Neural crest cell (in vitro differentiated cells): ENCODE data around the gene GDPD4. TPM values are rescaled to one million over a fixed set of nuclear protein-coding genes. Genes with fewer than 3 reads are reported as not detected.

Source experiments
- DNase-seq: peaks from one replicate; pipeline ENCODE4 v3.0.0; 2021; ENCODE audit warnings: low read depth, mixed read lengths, low spot score
- H3K27ac Mint-ChIP-seq: one replicate; pipeline ENCODE4 v1.8.0; 2021; ENCODE audit warnings: mild to moderate bottlenecking, mixed read lengths; ENCODE audit not compliant: unreplicated experiment
- H3K27me3 Mint-ChIP-seq: 2 replicates; pipeline ENCODE4 v1.8.0; 2021; ENCODE audit warnings: low read depth, mild to moderate bottlenecking, mixed read lengths
- H3K36me3 Mint-ChIP-seq: 2 replicates; pipeline ENCODE4 v1.8.0; 2021; ENCODE audit warnings: low read depth, mild to moderate bottlenecking, mixed read lengths
- H3K4me1 Mint-ChIP-seq: 2 replicates; pipeline ENCODE4 v1.8.0; 2021; ENCODE audit warnings: mixed read lengths
- H3K4me3 Mint-ChIP-seq: one replicate; pipeline ENCODE4 v1.8.0; 2021; ENCODE audit warnings: mild to moderate bottlenecking, mixed read lengths
- H3K9me3 Mint-ChIP-seq: 2 replicates; pipeline ENCODE4 v1.8.0; 2021; ENCODE audit warnings: mixed read lengths
- total RNA-seq: library from RNA; stranded (reverse); gene quantifications from 2 replicates; pipeline ENCODE4 v1.2.1, GENCODE V29; 2021
- TF ChIP-seq, protein P1 (sequence below): fragments of 200-600 bp; sonication (generic); conservative IDR thresholded peaks from 2 replicates; pipeline ENCODE4 v1.5.0; 2021; ENCODE audit warnings: antibody characterized with exemption, mild to moderate bottlenecking

GDPD4 gene
- total RNA-seq, 1 donor from 2014 or later, result not detected

GRCh38 chr11:77287136-77287535, 14.3 kb downstream of the GDPD4 start:
- Mint-ChIP-seq H3K36me3 (no peaks in the 10 kb centered on the region), H3K27me3 (no peaks in the 10 kb centered on the region), H3K4me3 (no peak overlapping the region), H3K9me3 (peaks cover 2% of the 10 kb centered on the region), H3K27ac (no peak overlapping the region), H3K4me1 (no peaks in the 10 kb centered on the region)
- DNase-seq, result no peak
- TF ChIP-seq, protein P1, sequence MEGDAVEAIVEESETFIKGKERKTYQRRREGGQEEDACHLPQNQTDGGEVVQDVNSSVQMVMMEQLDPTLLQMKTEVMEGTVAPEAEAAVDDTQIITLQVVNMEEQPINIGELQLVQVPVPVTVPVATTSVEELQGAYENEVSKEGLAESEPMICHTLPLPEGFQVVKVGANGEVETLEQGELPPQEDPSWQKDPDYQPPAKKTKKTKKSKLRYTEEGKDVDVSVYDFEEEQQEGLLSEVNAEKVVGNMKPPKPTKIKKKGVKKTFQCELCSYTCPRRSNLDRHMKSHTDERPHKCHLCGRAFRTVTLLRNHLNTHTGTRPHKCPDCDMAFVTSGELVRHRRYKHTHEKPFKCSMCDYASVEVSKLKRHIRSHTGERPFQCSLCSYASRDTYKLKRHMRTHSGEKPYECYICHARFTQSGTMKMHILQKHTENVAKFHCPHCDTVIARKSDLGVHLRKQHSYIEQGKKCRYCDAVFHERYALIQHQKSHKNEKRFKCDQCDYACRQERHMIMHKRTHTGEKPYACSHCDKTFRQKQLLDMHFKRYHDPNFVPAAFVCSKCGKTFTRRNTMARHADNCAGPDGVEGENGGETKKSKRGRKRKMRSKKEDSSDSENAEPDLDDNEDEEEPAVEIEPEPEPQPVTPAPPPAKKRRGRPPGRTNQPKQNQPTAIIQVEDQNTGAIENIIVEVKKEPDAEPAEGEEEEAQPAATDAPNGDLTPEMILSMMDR, result no peak

- no peak overlapping the region for H3K27ac Mint-ChIP-seq
- H3K36me3 Mint-ChIP-seq, result no peaks in the 10 kb centered on the region
- DNase-seq, result no peak
- no peaks in the 10 kb centered on the region for H3K4me1 Mint-ChIP-seq
- H3K27me3 Mint-ChIP-seq, result no peaks in the 10 kb centered on the region
- TF ChIP-seq, protein P1, result no peak
- H3K4me3 Mint-ChIP-seq, result no peak overlapping the region
- H3K9me3 Mint-ChIP-seq, result no peaks in the 10 kb centered on the region
These were observed 16.7 kb downstream of the GDPD4 start for GRCh38 chr11:77284476-77285468.

DNA sequence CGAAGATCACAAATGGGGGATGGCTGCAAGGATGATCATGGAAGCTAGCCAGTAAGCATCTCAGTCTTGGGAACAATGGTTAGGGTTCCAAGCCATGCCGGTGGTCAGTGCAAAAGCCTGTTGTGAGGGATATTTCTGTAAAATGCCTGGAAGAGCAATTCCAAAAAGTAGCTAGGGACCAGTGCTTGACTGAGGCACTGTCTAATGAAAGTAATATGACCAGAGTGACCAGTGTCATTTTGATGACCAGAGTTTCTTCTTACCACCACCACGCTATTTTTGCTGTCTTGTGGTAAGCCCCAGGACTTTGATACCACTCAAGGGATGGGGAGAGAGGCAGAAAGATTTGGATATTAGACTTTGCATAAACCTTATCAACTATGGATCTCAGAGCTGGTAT, 18.4 kb downstream of the GDPD4 start:
- DNase-seq, result no peak
- no peaks in the 10 kb centered on the region for H3K27me3 Mint-ChIP-seq
- no peaks in the 10 kb centered on the region for H3K36me3 Mint-ChIP-seq
- no peak overlapping the region for H3K4me3 Mint-ChIP-seq
- TF ChIP-seq, protein P1, result no peak
- no peaks in the 10 kb centered on the region for H3K4me1 Mint-ChIP-seq
- no peak overlapping the region for H3K27ac Mint-ChIP-seq
- H3K9me3 Mint-ChIP-seq, result no peaks in the 10 kb centered on the region

- Mint-ChIP-seq H3K27me3 (no peaks in the 10 kb centered on the region), H3K36me3 (no peaks in the 10 kb centered on the region), H3K4me3 (no peak overlapping the region), H3K27ac (no peak overlapping the region), H3K9me3 (no peaks in the 10 kb centered on the region), H3K4me1 (no peaks in the 10 kb centered on the region)
- no peak for DNase-seq
- TF ChIP-seq, protein P1, result no peak
These were observed 22.6 kb downstream of the GDPD4 start for GRCh38 chr11:77278595-77279506.

DNA sequence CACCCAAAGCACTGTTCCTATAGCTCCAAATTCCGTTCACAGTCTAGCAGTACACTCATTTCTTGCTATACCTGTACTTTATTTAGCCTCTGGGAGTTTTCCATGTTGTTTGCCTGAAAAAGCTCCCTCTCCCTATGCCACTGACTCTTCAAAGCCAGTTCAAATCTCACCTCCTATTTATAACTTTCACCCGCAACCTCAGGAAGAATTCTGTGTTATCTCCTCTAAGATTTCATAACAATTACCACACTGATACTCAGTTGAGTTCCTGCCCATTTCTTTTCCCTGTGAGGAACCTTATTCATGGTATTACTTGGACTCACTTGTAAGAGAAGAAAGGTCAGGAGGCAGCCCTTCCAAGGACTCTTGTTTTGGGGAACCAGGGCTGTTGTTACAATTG, 25.2 kb downstream of the GDPD4 start:
- DNase-seq, result no peak
- H3K27ac Mint-ChIP-seq, result no peak overlapping the region
- no peaks in the 10 kb centered on the region for H3K27me3 Mint-ChIP-seq
- H3K9me3 Mint-ChIP-seq, result no peaks in the 10 kb centered on the region
- H3K4me1 Mint-ChIP-seq, result no peaks in the 10 kb centered on the region
- H3K4me3 Mint-ChIP-seq, result no peak overlapping the region
- TF ChIP-seq, protein P1, result no peak
- no peaks in the 10 kb centered on the region for H3K36me3 Mint-ChIP-seq
